ENCODE data around the gene TMEM185A. TPM values are rescaled to one million over a fixed set of nuclear protein-coding genes. Genes with fewer than 3 reads are reported as not detected.
"Not testable (repeated sequence)": the region's sequence is repeated elsewhere in the genome, so short reads cannot be mapped to it uniquely, and the experiment has no call there.

The TMEM185A gene
- total and polyA plus RNA-seq, 2 of the 4 experiments (the other 2 are of a cell fraction): 9.7 to 12.2 TPM

DNA sequence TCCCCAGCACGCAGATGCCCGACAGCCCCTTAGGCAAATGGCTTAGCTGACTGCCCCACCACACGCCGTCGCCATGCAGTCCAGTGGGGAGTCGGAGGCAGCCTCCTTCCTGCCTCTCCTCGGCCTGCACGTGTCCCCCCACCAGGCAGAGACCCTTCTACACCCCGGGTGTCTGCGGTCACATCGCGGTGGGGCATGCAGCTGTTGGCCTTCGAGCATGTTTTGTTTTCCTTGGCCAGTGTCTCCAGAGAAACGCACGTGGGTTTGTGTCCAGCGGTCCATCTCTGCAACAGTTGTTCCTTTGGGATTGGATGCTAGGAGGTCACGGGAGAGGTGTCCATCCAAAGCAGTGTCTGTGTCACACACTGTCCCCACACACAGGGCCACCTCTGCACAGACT, 36.4 kb downstream of the TMEM185A start, which contains the start of gene HSFX2:
Gene HSFX2, minus strand, starts transcription at position 101 of the 400 bp plus-strand sequence. CDS start 614 bp downstream, outside the sequence.
- BruUV-seq (replicated peaks); H3K79me1 ChIP-seq (ENCODE audit: low read depth in 1 of 2, low read length in 2 of 2); H3K27me3 ChIP-seq (ENCODE audit: control insufficient read depth, insufficient read depth, low read length); H4K8ac ChIP-seq (ENCODE audit: low read depth in 2 of 2, low read length in 2 of 2); H3K9ac ChIP-seq (ENCODE audit: low read depth, low read length); H3K9me1 ChIP-seq (ENCODE audit: insufficient read depth, low read length); H2BK15ac ChIP-seq (ENCODE audit: low read depth, low read length); POLR2A ChIA-PET (ENCODE audit: unreplicated experiment); H3K4me2 ChIP-seq (ENCODE audit: low read depth, low read length); H3K27ac ChIP-seq (ENCODE audit: insufficient read depth, low read length); H2AK5ac ChIP-seq (ENCODE audit: low read depth, low read length); H2AFZ ChIP-seq (replicated peaks; ENCODE audit: low read length, poor library complexity); intact Hi-C loops (cut with micrococcal nuclease); H3K9me3 ChIP-seq (ENCODE audit: control insufficient read depth, insufficient read depth, low read length); H3K4me1 ChIP-seq (ENCODE audit: control insufficient read depth, insufficient read depth, low read length); in situ Hi-C loops (cut with MboI; ENCODE audit: low sequenced_read_pairs); H2AK9ac ChIP-seq (replicated peaks; ENCODE audit: low read depth, low read length, poor library complexity); H2BK20ac ChIP-seq (ENCODE audit: low read depth, low read length); H4K5ac ChIP-seq (ENCODE audit: low read depth, low read length); H2BK5ac ChIP-seq (ENCODE audit: low read depth, low read length, poor library complexity, severe bottlenecking); H3K4ac ChIP-seq (ENCODE audit: low read depth, low read length); H3K18ac ChIP-seq (ENCODE audit: low read depth, low read length); H3K36me3 ChIP-seq (ENCODE audit: control insufficient read depth, insufficient read depth, low read length); H3K4me3 ChIP-seq (ENCODE audit: insufficient read depth, low read depth, low read length); dilution Hi-C loops (cut with HindIII; ENCODE audit: low sequenced_read_pairs, unreplicated experiment); H4K20me1 ChIP-seq (ENCODE audit: insufficient read depth, low read length); ATAC-seq (ENCODE audit: low read depth); H2BK120ac ChIP-seq (ENCODE audit: low read depth, low read length); H4K91ac ChIP-seq (ENCODE audit: insufficient read depth, low read depth, low read length); DNase-seq; H3K14ac ChIP-seq (replicated peaks; ENCODE audit: low read depth, low read length); H3K56ac ChIP-seq (ENCODE audit: extremely low read depth, insufficient read depth, low read length); H3K23ac ChIP-seq (ENCODE audit: low read depth, low read length); CTCF ChIA-PET: not testable (repeated sequence)
- WGBS, 2 experiments (ENCODE audit: extremely low coverage in 2 of 2, insufficient read length in 1 of 2): no CpG with 5 or more reads among the region's 17 CpGs

DNA sequence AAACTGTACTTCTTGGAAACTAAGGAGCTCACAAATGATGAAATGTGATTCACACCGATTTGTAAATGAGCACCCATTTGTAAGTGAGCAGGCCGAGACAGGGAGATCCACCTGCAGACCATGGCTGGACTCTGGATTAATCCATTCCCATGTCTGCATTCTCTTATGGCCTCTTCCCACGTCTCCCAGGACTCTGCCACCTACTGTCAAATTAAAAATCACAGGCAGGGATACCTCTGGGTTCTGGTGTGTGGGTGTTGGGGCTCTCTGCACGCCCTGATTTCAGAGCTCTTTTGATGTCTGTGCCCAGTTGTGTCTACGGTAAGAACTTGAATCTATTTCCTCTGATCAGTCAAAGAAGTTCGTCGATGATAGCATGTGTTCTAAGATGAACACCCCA, 40.6 kb downstream of the TMEM185A start:
- H2AK9ac ChIP-seq (replicated peaks; ENCODE audit: low read depth, low read length, poor library complexity); H3K9ac ChIP-seq (ENCODE audit: low read depth, low read length); H2BK120ac ChIP-seq (ENCODE audit: low read depth, low read length); intact Hi-C loops (cut with micrococcal nuclease); in situ Hi-C loops (cut with MboI; ENCODE audit: low sequenced_read_pairs); POLR2A ChIA-PET (ENCODE audit: unreplicated experiment); H4K5ac ChIP-seq (ENCODE audit: low read depth, low read length); CTCF ChIA-PET; H3K27ac ChIP-seq (ENCODE audit: insufficient read depth, low read length); H2AFZ ChIP-seq (replicated peaks; ENCODE audit: low read length, poor library complexity); H3K14ac ChIP-seq (replicated peaks; ENCODE audit: low read depth, low read length); H3K56ac ChIP-seq (ENCODE audit: extremely low read depth, insufficient read depth, low read length); H4K91ac ChIP-seq (ENCODE audit: insufficient read depth, low read depth, low read length); H2BK5ac ChIP-seq (ENCODE audit: low read depth, low read length, poor library complexity, severe bottlenecking); H3K4me2 ChIP-seq (ENCODE audit: low read depth, low read length); H3K23ac ChIP-seq (ENCODE audit: low read depth, low read length); H2BK15ac ChIP-seq (ENCODE audit: low read depth, low read length); BruUV-seq (replicated peaks); H2BK20ac ChIP-seq (ENCODE audit: low read depth, low read length); H3K4me1 ChIP-seq (ENCODE audit: control insufficient read depth, insufficient read depth, low read length); H3K4ac ChIP-seq (ENCODE audit: low read depth, low read length); DNase-seq; ATAC-seq (ENCODE audit: low read depth); H3K9me3 ChIP-seq (ENCODE audit: control insufficient read depth, insufficient read depth, low read length); H3K9me1 ChIP-seq (ENCODE audit: insufficient read depth, low read length); H3K4me3 ChIP-seq (ENCODE audit: insufficient read depth, low read depth, low read length); H4K20me1 ChIP-seq (ENCODE audit: insufficient read depth, low read length); H4K8ac ChIP-seq (ENCODE audit: low read depth in 2 of 2, low read length in 2 of 2); H2AK5ac ChIP-seq (ENCODE audit: low read depth, low read length); H3K27me3 ChIP-seq (ENCODE audit: control insufficient read depth, insufficient read depth, low read length); H3K18ac ChIP-seq (ENCODE audit: low read depth, low read length); dilution Hi-C loops (cut with HindIII; ENCODE audit: low sequenced_read_pairs, unreplicated experiment); H3K79me1 ChIP-seq (ENCODE audit: low read depth in 1 of 2, low read length in 2 of 2); H3K36me3 ChIP-seq (ENCODE audit: control insufficient read depth, insufficient read depth, low read length): not testable (repeated sequence)
- no CpG with 5 or more reads among the region's 7 CpGs for WGBS, 2 experiments (ENCODE audit: extremely low coverage in 2 of 2, insufficient read length in 1 of 2)

Data from IMR-90 (cell line).